Measurements from ENCODE around the gene KRTAP4-8.
"Not testable (repeated sequence)": the region's sequence is repeated elsewhere in the genome, so short reads cannot be mapped to it uniquely, and the experiment has no call there.

Gene KRTAP4-8

GRCh38 chr17:41098042-41098441 lies at the start of gene KRTAP4-8:
Gene KRTAP4-8, minus strand, starts transcription at chr17:41098142. Its CDS starts 58 bp downstream, at chr17:41098084.
- TF ChIP-seq, protein P1, sequence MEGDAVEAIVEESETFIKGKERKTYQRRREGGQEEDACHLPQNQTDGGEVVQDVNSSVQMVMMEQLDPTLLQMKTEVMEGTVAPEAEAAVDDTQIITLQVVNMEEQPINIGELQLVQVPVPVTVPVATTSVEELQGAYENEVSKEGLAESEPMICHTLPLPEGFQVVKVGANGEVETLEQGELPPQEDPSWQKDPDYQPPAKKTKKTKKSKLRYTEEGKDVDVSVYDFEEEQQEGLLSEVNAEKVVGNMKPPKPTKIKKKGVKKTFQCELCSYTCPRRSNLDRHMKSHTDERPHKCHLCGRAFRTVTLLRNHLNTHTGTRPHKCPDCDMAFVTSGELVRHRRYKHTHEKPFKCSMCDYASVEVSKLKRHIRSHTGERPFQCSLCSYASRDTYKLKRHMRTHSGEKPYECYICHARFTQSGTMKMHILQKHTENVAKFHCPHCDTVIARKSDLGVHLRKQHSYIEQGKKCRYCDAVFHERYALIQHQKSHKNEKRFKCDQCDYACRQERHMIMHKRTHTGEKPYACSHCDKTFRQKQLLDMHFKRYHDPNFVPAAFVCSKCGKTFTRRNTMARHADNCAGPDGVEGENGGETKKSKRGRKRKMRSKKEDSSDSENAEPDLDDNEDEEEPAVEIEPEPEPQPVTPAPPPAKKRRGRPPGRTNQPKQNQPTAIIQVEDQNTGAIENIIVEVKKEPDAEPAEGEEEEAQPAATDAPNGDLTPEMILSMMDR (IDR thresholded peaks at IDR 0.05; ENCODE audit: low read depth, low read length), result no peak
- in situ Hi-C loops (cut with HindIII; ENCODE audit: low sequenced_read_pairs), result no loop called here
- no peak within 1 kb of the TSS for H3K4me3 ChIP-seq (ENCODE audit: low read depth, low read length)
- DNase-seq (ENCODE audit: low read depth, low spot score), result no peak

DNA sequence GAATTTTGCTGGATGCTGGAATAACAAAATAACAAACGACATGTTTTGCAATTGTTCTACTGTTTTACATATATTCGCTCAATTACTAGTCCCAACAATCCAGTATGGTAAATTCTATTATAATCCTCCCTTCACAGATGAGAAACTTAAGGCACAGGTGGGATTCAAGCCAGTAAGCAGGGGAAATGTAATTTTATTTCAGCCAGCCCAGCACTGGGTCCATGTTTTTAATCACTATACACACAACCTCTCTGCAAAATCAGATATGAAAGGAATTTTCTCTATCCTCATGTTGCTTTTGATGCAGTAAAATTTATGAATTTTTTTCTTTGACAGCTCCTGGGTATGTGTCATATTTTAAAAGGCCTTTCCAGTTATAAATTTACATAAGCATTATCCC lies 47.3 kb upstream of the KRTAP4-8 start:
- H3K4me3 ChIP-seq (ENCODE audit: low read depth, low read length), result no peak overlapping the region
- no peak for DNase-seq (ENCODE audit: low read depth, low spot score)
- TF ChIP-seq, protein P1 (IDR thresholded peaks at IDR 0.05; ENCODE audit: low read depth, low read length), result no peak
- in situ Hi-C loops (cut with HindIII; ENCODE audit: low sequenced_read_pairs), result no loop called here

GRCh38 chr17:41144846-41145245 lies 46.9 kb upstream of the KRTAP4-8 start:
- in situ Hi-C loops (cut with HindIII; ENCODE audit: low sequenced_read_pairs), result no loop called here
- TF ChIP-seq, protein P1 (IDR thresholded peaks at IDR 0.05; ENCODE audit: low read depth, low read length), result no peak

DNA sequence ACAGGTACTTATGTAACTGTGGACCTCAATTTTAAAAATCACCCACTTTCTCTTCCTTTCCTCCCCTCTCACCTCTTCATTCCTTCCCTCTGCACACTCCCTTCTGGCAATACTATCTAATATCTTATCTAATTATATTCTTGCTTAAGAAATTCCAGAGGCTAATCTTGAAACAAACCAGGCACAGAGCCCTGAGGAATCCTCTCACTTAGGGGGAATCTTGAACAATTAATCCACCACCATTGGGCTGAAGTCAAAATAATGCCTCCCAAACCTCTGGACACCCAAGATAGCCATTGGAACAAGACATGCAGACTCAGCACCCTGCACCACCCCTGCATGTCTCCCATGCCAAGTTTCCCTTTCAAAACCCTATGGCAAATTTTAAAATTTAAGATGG lies 43.4 kb upstream of the KRTAP4-8 start:
- in situ Hi-C loops (cut with HindIII; ENCODE audit: low sequenced_read_pairs), result no loop called here
- no peak for DNase-seq (ENCODE audit: low read depth, low spot score)
- TF ChIP-seq, protein P1 (IDR thresholded peaks at IDR 0.05; ENCODE audit: low read depth, low read length), result no peak
- no peak overlapping the region for H3K4me3 ChIP-seq (ENCODE audit: low read depth, low read length)

More at GRCh38 chr17:41144846-41145245, 46.9 kb upstream of the KRTAP4-8 start:
- H3K4me3 ChIP-seq (ENCODE audit: low read depth, low read length), result no peak overlapping the region
- DNase-seq (ENCODE audit: low read depth, low spot score), result no peak

DNA sequence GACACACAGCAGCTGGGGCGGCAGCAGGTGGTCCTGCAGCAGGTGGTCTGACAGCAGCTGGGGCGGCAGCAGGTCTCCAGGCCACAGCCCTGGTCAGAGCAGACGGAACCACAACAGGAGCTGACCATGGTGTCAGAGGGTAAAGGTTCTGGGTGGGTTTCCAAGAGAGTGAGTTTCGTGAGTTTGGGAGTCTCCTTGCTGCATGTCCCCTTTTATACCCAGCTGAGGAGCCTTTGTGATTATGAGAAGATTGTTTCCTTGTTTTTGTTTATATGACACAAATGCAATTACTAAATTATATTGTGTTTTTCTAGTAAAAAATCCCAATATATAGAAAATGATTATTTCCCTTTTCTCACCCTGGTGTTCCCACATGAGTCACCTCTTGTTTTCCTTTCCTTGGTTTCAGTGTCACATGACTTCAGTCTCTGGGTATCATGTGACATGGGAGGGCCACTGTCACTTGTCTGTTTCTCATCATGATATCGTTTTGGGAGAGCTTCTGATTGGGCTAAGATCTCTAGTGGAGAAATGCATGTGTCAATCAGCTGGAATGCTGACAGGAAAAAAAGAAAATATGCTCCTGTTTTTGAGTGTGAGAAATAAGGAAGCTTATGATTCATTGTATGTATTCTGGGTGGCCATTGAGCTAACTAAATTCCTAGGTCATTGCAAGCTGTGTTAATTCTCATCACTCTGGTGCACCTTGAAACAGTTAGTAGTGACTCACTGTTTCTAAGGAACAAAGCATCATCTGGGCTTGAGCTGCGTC lies 42.6 kb upstream of the KRTAP4-8 start, which contains the start of gene KRTAP4-6:
Gene KRTAP4-6 (minus strand): TSS at position 185 of the 772 bp plus-strand sequence. CDS start 57 bp downstream, at position 128.
- TF ChIP-seq, protein P1 (IDR thresholded peaks at IDR 0.05; ENCODE audit: low read depth, low read length), result no peak
- in situ Hi-C loops (cut with HindIII; ENCODE audit: low sequenced_read_pairs), result no loop called here
- H3K4me3 ChIP-seq (ENCODE audit: low read depth, low read length), result no peak within 1 kb of the TSS
- DNase-seq (ENCODE audit: low read depth, low spot score), result peak; percentile 70

DNA sequence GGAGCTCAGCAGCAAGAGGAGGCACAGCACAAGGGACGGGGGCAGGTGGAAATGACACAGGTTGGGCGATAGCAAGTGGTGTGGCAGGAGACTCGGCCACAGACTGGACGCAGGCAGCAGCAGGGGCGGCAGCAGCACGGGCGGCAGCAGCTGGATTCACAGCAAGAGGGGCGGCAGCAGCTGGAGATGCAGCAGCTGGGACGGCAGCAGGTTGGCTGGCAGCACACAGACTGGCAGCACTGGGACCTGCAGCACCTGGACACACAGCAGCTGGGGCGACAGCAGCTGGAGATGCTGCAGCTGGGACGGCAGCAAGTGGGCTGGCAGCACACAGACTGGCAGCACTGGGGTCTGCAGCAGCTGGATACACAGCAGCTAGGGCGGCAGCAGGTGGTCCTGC lies 41.9 kb upstream of the KRTAP4-8 start:
- in situ Hi-C loops (cut with HindIII; ENCODE audit: low sequenced_read_pairs); H3K4me3 ChIP-seq (ENCODE audit: low read depth, low read length): not testable (repeated sequence)

More for the DNA sequence above, 41.9 kb upstream of the KRTAP4-8 start:
- DNase-seq (ENCODE audit: low read depth, low spot score), result not testable (repeated sequence)
